ENCODE measurements around the gene NUMBL. TPM values are rescaled to one million over a fixed set of nuclear protein-coding genes. Genes with fewer than 3 reads are reported as not detected.

Gene NUMBL
- total and polyA plus RNA-seq, 9 of the 15 experiments (the other 6 are each of a cell fraction or from before 2014, with no cell fraction given) = 0.39 to 38.6 (median 6.6) TPM

DNA sequence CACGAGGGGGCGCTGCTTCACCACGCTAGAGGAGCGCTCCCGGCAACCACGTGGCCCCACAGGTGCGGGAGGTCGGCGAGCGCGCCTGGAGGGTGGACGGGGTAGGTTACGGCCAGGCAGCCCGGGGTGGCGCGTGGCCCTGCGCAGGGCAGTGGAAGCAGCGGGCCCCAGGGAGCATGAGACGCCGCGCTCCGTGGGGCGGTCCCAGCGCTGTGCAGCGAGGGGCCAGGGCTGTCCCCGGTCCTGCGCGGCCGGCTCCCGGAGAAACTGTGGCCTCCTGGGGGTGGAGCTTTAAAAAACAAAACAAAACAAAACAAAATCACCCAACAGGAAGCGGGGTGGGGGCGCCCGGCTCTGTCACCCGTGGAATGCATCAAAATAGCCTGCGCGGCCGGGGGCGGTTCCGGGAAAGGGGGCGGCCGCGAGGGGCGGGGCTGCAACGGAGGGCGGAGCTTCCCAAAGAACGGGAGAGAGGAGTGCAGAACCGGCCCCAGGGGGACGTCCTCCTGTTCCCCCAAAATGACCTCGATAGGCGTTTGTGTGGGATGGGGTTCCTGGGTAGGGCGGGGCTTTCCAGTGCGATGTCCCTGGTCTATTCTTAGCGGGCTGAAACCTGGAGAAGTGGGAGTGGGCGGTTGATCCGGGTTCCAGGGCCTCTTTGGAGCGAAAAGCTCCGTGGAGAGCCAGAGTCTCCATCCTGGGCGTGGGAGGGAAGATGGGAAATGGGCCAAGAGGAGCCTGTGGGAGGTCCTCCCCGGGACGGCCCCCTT, 27.3 kb downstream of the NUMBL start (continued):
- TF ChIP-seq ZNF175 (CRISPR knock-in tag; IDR thresholded peaks at IDR 0.05; ENCODE audit: low read depth) = no peak
- TF ChIP-seq ELF4 (CRISPR knock-in tag; IDR thresholded peaks at IDR 0.05) = no peak
- TF ChIP-seq ZNF384 (IDR thresholded peaks at IDR 0.05; ENCODE audit: low read depth, low read length) = no peak
- TF ChIP-seq COPS2 (conservative IDR thresholded peaks at IDR 0.05) = no peak
- TF ChIP-seq, protein P1, sequence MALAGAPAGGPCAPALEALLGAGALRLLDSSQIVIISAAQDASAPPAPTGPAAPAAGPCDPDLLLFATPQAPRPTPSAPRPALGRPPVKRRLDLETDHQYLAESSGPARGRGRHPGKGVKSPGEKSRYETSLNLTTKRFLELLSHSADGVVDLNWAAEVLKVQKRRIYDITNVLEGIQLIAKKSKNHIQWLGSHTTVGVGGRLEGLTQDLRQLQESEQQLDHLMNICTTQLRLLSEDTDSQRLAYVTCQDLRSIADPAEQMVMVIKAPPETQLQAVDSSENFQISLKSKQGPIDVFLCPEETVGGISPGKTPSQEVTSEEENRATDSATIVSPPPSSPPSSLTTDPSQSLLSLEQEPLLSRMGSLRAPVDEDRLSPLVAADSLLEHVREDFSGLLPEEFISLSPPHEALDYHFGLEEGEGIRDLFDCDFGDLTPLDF (CRISPR knock-in tag; IDR thresholded peaks at IDR 0.05) = peak; percentile 79; the same call in 1 of the 2 replicates
- peak; percentile 60 for TF ChIP-seq ELF1 (tag; IDR thresholded peaks at IDR 0.05)
- no peak for TF ChIP-seq NCOA2 (IDR thresholded peaks at IDR 0.05; ENCODE audit: partially characterized antibody in 2 of 2)
- TF ChIP-seq, protein P2, sequence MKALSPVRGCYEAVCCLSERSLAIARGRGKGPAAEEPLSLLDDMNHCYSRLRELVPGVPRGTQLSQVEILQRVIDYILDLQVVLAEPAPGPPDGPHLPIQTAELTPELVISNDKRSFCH (CRISPR knock-in tag; IDR thresholded peaks at IDR 0.05) = no peak
- TF ChIP-seq, protein P2 (tag; IDR thresholded peaks at IDR 0.05) = peak; percentile 60; the same call in 1 of the 2 replicates
- no peak for TF ChIP-seq ZBTB8A (IDR thresholded peaks at IDR 0.05; ENCODE audit: partially characterized antibody)
- peak; percentile 23; the same call in 1 of the 2 replicates for TF ChIP-seq ESRRA (IDR thresholded peaks at IDR 0.05; ENCODE audit: borderline replicate concordance, low read depth)
- TF ChIP-seq ZNF316 (IDR thresholded peaks at IDR 0.05) = no peak
- no peak for TF ChIP-seq SMAD3 (CRISPR knock-in tag; conservative IDR thresholded peaks at IDR 0.05)
- TF ChIP-seq RBBP5 (IDR thresholded peaks at IDR 0.05; ENCODE audit: borderline replicate concordance, insufficient read depth, low read length, poor library complexity, severe bottlenecking) = peak; percentile 50
- TF ChIP-seq, protein P3, sequence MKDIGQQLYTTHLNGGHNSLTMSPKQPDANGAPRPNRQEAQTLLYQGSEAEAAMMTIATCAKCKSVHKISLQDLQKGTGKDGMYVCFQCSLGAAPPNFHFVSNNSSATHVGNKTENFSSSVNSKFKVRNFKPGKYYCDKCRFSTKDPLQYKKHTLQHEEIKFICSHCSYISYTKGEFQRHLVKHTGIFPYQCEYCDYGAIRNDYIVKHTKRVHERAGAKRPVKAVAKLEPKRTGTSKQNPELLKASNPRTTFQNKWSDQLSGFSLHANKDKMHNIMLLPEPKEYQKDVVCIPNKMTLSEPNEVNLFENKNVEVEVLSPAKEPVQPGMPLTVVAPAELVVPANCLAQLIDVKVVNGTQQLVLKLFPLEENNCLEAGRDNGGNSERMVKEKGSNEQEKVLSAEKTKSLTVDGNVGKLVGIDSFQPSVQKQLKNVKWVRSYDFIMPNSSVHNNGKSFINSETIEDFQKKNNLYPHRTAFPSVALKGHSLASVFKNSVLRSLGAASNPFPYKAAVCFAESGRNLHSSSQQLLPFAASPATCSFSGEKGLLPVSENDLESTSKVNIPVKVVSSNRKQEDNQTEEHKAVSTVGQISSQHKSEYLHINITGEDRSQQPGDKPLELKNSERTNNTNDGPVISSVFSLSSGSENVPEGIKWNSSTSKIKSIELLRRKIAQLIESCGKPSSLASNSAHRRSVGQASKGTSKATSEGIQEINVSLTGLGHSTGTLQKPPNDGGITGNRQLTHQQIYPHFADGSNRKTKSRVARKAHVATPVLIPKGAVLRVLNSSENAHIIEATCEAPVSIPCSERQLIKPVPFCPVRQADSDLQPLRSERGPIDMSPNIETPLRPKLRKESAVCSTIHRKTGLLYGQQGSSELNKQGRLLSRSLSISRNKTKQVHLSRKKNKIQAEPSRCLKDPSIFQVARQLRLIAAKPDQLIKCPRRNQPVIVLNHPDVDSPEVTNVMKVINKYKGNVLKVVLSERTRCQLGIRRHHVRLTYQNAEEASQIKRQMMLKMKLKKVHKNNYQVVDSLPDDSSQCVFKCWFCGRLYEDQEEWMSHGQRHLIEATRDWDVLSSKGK (CRISPR knock-in tag; IDR thresholded peaks at IDR 0.05) = no peak
- TF ChIP-seq, protein P4, sequence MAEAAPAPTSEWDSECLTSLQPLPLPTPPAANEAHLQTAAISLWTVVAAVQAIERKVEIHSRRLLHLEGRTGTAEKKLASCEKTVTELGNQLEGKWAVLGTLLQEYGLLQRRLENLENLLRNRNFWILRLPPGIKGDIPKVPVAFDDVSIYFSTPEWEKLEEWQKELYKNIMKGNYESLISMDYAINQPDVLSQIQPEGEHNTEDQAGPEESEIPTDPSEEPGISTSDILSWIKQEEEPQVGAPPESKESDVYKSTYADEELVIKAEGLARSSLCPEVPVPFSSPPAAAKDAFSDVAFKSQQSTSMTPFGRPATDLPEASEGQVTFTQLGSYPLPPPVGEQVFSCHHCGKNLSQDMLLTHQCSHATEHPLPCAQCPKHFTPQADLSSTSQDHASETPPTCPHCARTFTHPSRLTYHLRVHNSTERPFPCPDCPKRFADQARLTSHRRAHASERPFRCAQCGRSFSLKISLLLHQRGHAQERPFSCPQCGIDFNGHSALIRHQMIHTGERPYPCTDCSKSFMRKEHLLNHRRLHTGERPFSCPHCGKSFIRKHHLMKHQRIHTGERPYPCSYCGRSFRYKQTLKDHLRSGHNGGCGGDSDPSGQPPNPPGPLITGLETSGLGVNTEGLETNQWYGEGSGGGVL (CRISPR knock-in tag; IDR thresholded peaks at IDR 0.05) = no peak
- TF ChIP-seq, protein P5, sequence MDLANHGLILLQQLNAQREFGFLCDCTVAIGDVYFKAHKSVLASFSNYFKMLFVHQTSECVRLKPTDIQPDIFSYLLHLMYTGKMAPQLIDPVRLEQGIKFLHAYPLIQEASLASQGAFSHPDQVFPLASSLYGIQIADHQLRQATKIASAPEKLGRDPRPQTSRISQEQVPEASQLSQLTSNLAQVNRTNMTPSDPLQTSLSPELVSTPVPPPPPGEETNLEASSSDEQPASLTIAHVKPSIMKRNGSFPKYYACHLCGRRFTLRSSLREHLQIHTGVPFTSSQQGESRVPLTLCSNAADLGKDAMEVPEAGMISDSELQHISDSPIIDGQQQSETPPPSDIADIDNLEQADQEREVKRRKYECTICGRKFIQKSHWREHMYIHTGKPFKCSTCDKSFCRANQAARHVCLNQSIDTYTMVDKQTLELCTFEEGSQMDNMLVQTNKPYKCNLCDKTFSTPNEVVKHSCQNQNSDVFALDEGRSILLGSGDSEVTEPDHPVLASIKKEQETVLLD (IDR thresholded peaks at IDR 0.05) = peak; percentile 68
- TF ChIP-seq SNIP1 (IDR thresholded peaks at IDR 0.05; ENCODE audit: low read depth) = no peak
- peak; percentile 46; the same call in 1 of the 2 replicates for TF ChIP-seq GABPA (tag; conservative IDR thresholded peaks at IDR 0.05; ENCODE audit: low read depth)

All from K562 (cell line).